Activated naive CD8-positive, alpha-beta T cell treated with anti-CD3 and anti-CD28 coated beads, Interleukin-2, amount 10 ng/mL, durations not matched to agents 7 days and 5 days (primary cell): Measurements from ENCODE around the gene TXK. TPM values are rescaled to one million over a fixed set of nuclear protein-coding genes. Genes with fewer than 3 reads are reported as not detected.

Experiments used
- ATAC-seq: fragments of 150-1000 bp; cut with Tn5 transposase; one replicate; pipeline ENCODE4 v1.10.0; 2021; ENCODE audit warnings: low read depth, moderate library complexity
- POLR2A ChIA-PET: fragments of 350-600 bp; sonication (Branson Sonifier 250); formaldehyde crosslinking; loops from one replicate; lab custom pipeline; 2021; ENCODE audit warnings: antibody characterized with exemption; lab: Charles Lee
- DNase-seq: peaks from one replicate; pipeline ENCODE4 v3.0.0; 2021
- H3K27ac Mint-ChIP-seq: one replicate; pipeline ENCODE4 v1.8.0; 2022; ENCODE audit warnings: mild to moderate bottlenecking, mixed read lengths
- H3K27me3 Mint-ChIP-seq: one replicate; pipeline ENCODE4 v1.8.0; 2022; ENCODE audit warnings: mild to moderate bottlenecking, moderate library complexity, mixed read lengths
- H3K36me3 Mint-ChIP-seq: one replicate; pipeline ENCODE4 v1.8.0; 2021; ENCODE audit warnings: mild to moderate bottlenecking, mixed read lengths
- H3K4me1 Mint-ChIP-seq: one replicate; pipeline ENCODE4 v1.8.0; 2021; ENCODE audit warnings: mixed read lengths
- H3K4me3 Mint-ChIP-seq: one replicate; pipeline ENCODE4 v1.8.0; 2022; ENCODE audit warnings: mild to moderate bottlenecking, moderate library complexity, mixed read lengths
- H3K9me3 Mint-ChIP-seq: one replicate; pipeline ENCODE4 v1.8.0; 2021; ENCODE audit warnings: mixed read lengths
- total RNA-seq, 2 experiments: library from RNA; stranded (reverse); gene quantifications; one replicate each; pipeline ENCODE4 v1.2.3, GENCODE V29; 2021

TXK gene
- total RNA-seq, 2 experiments from 2014 or later, result 65.8 to 66.8 TPM

- Mint-ChIP-seq H3K4me1 (peaks cover 41% of the 10 kb centered on the region), H3K9me3 (no peaks in the 10 kb centered on the region), H3K4me3 (peak overlapping the region; percentile 47), H3K27me3 (no peaks in the 10 kb centered on the region), H3K36me3 (peaks cover 56% of the 10 kb centered on the region), H3K27ac (peak overlapping the region; percentile 61)
- DNase-seq, result no peak
- peak; percentile 46 for ATAC-seq
- POLR2A ChIA-PET, result interaction anchor here (1.4 kb wide), 1 partner anchor 18 kb away, joined by 3 read pairs; no protein-coding TSS in a partner anchor
Observed at GRCh38 chr4:48112017-48112667, 21.9 kb downstream of the TXK start.

- DNase-seq, result no peak
- Mint-ChIP-seq H3K27ac (no peak overlapping the region), H3K4me3 (no peak overlapping the region), H3K27me3 (no peaks in the 10 kb centered on the region), H3K36me3 (peaks cover 53% of the 10 kb centered on the region), H3K4me1 (peaks cover 40% of the 10 kb centered on the region), H3K9me3 (no peaks in the 10 kb centered on the region)
- ATAC-seq, result no peak
- POLR2A ChIA-PET, result interaction anchor here (1.5 kb wide), 1 partner anchor 19 kb away, joined by 3 read pairs; no protein-coding TSS in a partner anchor
Observed at GRCh38 chr4:48110452-48110978, 23.5 kb downstream of the TXK start.

GRCh38 chr4:48109413-48110263 lies 24.4 kb downstream of the TXK start:
- no peak overlapping the region for H3K27ac Mint-ChIP-seq
- no peaks in the 10 kb centered on the region for H3K27me3 Mint-ChIP-seq
- peaks cover 49% of the 10 kb centered on the region for H3K36me3 Mint-ChIP-seq
- H3K4me1 Mint-ChIP-seq, result peaks cover 37% of the 10 kb centered on the region
- POLR2A ChIA-PET, result interaction anchor here (1.5 kb wide), 1 partner anchor 20 kb away, joined by 3 read pairs; no protein-coding TSS in a partner anchor
- no peaks in the 10 kb centered on the region for H3K9me3 Mint-ChIP-seq
- peak; percentile 67 for ATAC-seq
- no peak overlapping the region for H3K4me3 Mint-ChIP-seq
- DNase-seq, result no peak

- Mint-ChIP-seq H3K4me1 (peaks cover 28% of the 10 kb centered on the region), H3K27me3 (no peaks in the 10 kb centered on the region), H3K4me3 (no peak overlapping the region), H3K36me3 (peaks cover 46% of the 10 kb centered on the region), H3K9me3 (no peaks in the 10 kb centered on the region), H3K27ac (no peak overlapping the region)
- ATAC-seq (no peak), DNase-seq (no peak)
- POLR2A ChIA-PET, result interaction anchor here (0.6 to 0.7 kb wide), 2 partner anchors 16 to 278 kb away, joined by 3 to 4 read pairs; no protein-coding TSS in a partner anchor
Observed at GRCh38 chr4:48108309-48109073, 25.6 kb downstream of the TXK start.

GRCh38 chr4:48105230-48105629 lies 28.8 kb downstream of the TXK start:
- Mint-ChIP-seq H3K9me3 (no peaks in the 10 kb centered on the region), H3K36me3 (peaks cover 44% of the 10 kb centered on the region), H3K27me3 (no peaks in the 10 kb centered on the region), H3K27ac (no peak overlapping the region), H3K4me1 (peaks cover 15% of the 10 kb centered on the region), H3K4me3 (no peak overlapping the region)
- POLR2A ChIA-PET, result no interaction called here
- DNase-seq (no peak), ATAC-seq (no peak)

- ATAC-seq (no peak), DNase-seq (no peak)
- Mint-ChIP-seq H3K27ac (no peak overlapping the region), H3K4me1 (peaks cover 15% of the 10 kb centered on the region), H3K36me3 (peaks cover 44% of the 10 kb centered on the region), H3K9me3 (no peaks in the 10 kb centered on the region), H3K27me3 (no peaks in the 10 kb centered on the region), H3K4me3 (no peak overlapping the region)
- POLR2A ChIA-PET, result no interaction called here
Observed at GRCh38 chr4:48103483-48104139, 30.4 kb downstream of the TXK start.

GRCh38 chr4:48102303-48102702 lies 31.7 kb downstream of the TXK start:
- H3K4me1 Mint-ChIP-seq, result peaks cover 14% of the 10 kb centered on the region
- POLR2A ChIA-PET, result no interaction called here
- no peaks in the 10 kb centered on the region for H3K9me3 Mint-ChIP-seq
- H3K27me3 Mint-ChIP-seq, result no peaks in the 10 kb centered on the region
- H3K27ac Mint-ChIP-seq, result no peak overlapping the region
- ATAC-seq (no peak), DNase-seq (no peak)
- peaks cover 49% of the 10 kb centered on the region for H3K36me3 Mint-ChIP-seq
- no peak overlapping the region for H3K4me3 Mint-ChIP-seq

- peaks cover 10% of the 10 kb centered on the region for H3K4me1 Mint-ChIP-seq
- ATAC-seq, result no peak
- H3K27me3 Mint-ChIP-seq, result no peaks in the 10 kb centered on the region
- no peaks in the 10 kb centered on the region for H3K9me3 Mint-ChIP-seq
- peaks cover 43% of the 10 kb centered on the region for H3K36me3 Mint-ChIP-seq
- H3K27ac Mint-ChIP-seq, result no peak overlapping the region
- no peak for DNase-seq
- no peak overlapping the region for H3K4me3 Mint-ChIP-seq
- POLR2A ChIA-PET, result no interaction called here
Observed at GRCh38 chr4:48100256-48100655, 33.8 kb downstream of the TXK start.

- Mint-ChIP-seq H3K36me3 (peaks cover 34% of the 10 kb centered on the region), H3K9me3 (no peaks in the 10 kb centered on the region), H3K4me1 (peaks cover 9% of the 10 kb centered on the region), H3K27ac (no peak overlapping the region), H3K27me3 (no peaks in the 10 kb centered on the region), H3K4me3 (no peak overlapping the region)
- POLR2A ChIA-PET, result interaction anchor here (0.6 to 1.2 kb wide), 2 partner anchors 13 to 36 kb away, joined by 3 read pairs; no protein-coding TSS in a partner anchor
- no peak for ATAC-seq
- no peak for DNase-seq
Observed at GRCh38 chr4:48095441-48095840, 38.6 kb downstream of the TXK start.

GRCh38 chr4:48093991-48094416 lies 40.0 kb downstream of the TXK start:
- ATAC-seq, result no peak
- Mint-ChIP-seq H3K9me3 (no peaks in the 10 kb centered on the region), H3K27ac (no peak overlapping the region), H3K27me3 (no peaks in the 10 kb centered on the region), H3K36me3 (peaks cover 28% of the 10 kb centered on the region), H3K4me3 (no peak overlapping the region), H3K4me1 (peaks cover 3% of the 10 kb centered on the region)
- DNase-seq, result no peak
- POLR2A ChIA-PET, result no interaction called here

GRCh38 chr4:48090621-48091020 lies 43.4 kb downstream of the TXK start:
- H3K9me3 Mint-ChIP-seq, result no peaks in the 10 kb centered on the region
- POLR2A ChIA-PET, result no interaction called here
- peaks cover 25% of the 10 kb centered on the region for H3K36me3 Mint-ChIP-seq
- DNase-seq (no peak), ATAC-seq (no peak)
- H3K27ac Mint-ChIP-seq, result no peak overlapping the region
- no peak overlapping the region for H3K4me3 Mint-ChIP-seq
- H3K4me1 Mint-ChIP-seq, result peaks cover 3% of the 10 kb centered on the region
- H3K27me3 Mint-ChIP-seq, result no peaks in the 10 kb centered on the region

GRCh38 chr4:48085821-48086589 lies 48.0 kb downstream of the TXK start:
- peak overlapping the region; percentile 32 for H3K27ac Mint-ChIP-seq
- H3K27me3 Mint-ChIP-seq, result no peaks in the 10 kb centered on the region
- POLR2A ChIA-PET, result no interaction called here
- peaks cover 49% of the 10 kb centered on the region for H3K36me3 Mint-ChIP-seq
- H3K4me1 Mint-ChIP-seq, result peaks cover 3% of the 10 kb centered on the region
- no peak overlapping the region for H3K4me3 Mint-ChIP-seq
- ATAC-seq (no peak), DNase-seq (no peak)
- H3K9me3 Mint-ChIP-seq, result no peaks in the 10 kb centered on the region
